GM12875 (cell line): ENCODE results near the gene GPRIN1.

Experiments used
- H3K4me3 ChIP-seq: one replicate; pipeline ENCODE4 v1.5.1; 2011; ENCODE audit warnings: low read depth, low read length, control low read depth
- CTCF ChIP-seq: IDR thresholded peaks from 2 replicates; pipeline ENCODE4 v1.5.1; 2011; ENCODE audit warnings: low read depth, mild to moderate bottlenecking, control low read depth, inconsistent platforms, low read length, moderate library complexity, borderline replicate concordance; ENCODE audit not compliant: insufficient read depth

GPRIN1 gene

DNA sequence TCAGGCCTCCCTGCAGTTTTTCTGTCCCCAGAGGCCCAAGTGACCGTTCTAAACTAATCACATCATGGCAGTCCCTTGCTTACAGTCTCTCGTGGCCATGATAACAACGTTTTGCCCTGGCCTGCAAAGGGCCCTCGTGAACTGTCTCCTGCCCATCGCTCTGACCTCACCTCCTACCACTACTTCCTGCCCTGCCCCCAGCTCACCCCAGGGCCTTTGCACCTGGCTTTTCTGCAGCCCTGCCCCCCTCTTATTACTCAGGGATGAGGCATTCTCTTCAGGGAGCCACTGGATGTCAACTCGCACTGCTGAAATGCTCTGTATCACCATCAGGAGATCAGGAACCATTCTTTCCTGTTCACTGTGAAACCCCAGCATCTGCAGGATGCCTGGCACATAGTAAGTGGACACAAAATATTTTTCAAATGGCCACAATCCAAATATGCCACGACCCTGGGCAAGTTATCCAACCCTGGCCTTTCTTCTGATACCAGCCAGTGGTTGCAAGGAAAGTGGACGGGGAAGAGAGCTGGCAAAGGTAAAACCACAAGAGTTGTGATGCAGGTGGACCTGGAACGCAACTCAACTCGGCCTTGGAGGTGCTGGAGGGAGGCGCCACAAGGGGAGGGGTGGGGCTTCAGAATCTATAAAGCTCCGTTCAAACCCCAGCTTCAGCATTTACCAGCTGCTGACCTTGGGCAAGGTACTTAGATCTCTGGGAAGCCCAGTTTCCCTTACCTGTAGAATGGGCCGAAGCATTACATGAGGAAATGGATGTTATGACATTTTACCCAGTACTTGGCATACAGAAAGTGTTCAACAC is 18.7 kb upstream of the GPRIN1 start:
- H3K4me3 ChIP-seq, result no peak overlapping the region
- TF ChIP-seq CTCF, result no peak

GRCh38 chr5:176627582-176627981 is 17.6 kb upstream of the GPRIN1 start:
- no peak for TF ChIP-seq CTCF
- H3K4me3 ChIP-seq, result no peak overlapping the region

GRCh38 chr5:176626876-176627236 is 16.9 kb upstream of the GPRIN1 start:
- no peak overlapping the region for H3K4me3 ChIP-seq
- no peak for TF ChIP-seq CTCF

DNA sequence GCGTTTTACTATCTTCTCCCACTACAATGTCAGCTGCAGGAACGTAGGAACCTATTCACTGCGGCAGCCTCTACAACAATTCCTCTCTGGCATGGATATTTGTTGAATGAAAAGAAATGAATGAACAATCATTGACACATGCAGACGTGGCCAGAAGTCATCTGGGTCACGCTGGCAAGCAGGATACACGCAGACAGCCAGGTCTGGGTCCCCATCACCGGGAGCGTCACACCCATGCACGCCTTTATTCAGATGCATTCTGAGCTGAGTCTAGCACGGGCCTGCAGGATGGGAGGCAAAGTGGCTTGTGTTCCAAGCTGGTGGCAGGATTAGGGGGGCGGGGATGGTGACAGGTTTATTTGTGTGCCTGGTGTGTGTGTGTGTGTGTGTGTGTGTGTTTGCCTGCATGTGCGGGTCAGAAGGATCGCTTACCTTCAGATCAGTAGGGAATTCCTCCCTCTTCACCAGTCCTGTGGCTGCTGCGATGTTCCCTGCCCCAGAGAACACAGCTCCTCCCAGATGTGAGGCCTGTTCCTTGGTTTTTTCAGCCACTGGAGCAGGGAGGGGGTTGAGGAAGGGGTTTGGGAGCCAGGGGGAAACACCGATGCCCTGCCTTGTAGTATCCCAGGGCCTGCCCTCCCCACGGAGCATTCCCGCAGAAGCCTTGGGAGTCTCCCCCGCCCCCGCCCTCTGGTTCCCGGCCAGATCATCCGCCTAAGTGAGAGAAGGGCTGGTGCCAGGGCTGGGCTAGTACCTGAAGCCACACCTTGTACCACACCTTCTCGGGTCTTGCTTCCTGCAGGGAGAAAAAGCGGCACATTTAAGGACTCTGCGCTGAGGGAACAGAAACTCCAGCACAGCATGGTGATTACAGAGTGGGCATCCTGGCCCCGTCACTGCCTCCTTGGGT is 16.3 kb upstream of the GPRIN1 start:
- TF ChIP-seq CTCF, result no peak
- H3K4me3 ChIP-seq, result no peak overlapping the region

- no peak overlapping the region for H3K4me3 ChIP-seq
- no peak for TF ChIP-seq CTCF
Measured at GRCh38 chr5:176625512-176625911, 15.6 kb upstream of the GPRIN1 start.

- H3K4me3 ChIP-seq, result no peak overlapping the region
- no peak for TF ChIP-seq CTCF
Measured at GRCh38 chr5:176624938-176625337, 15.0 kb upstream of the GPRIN1 start.
